ENCODE results near the gene ZNF143.

The ZNF143 gene

GRCh38 chr11:9568161-9568853 lies 107.5 kb downstream of the ZNF143 start:
- TF ChIP-seq, protein P1, sequence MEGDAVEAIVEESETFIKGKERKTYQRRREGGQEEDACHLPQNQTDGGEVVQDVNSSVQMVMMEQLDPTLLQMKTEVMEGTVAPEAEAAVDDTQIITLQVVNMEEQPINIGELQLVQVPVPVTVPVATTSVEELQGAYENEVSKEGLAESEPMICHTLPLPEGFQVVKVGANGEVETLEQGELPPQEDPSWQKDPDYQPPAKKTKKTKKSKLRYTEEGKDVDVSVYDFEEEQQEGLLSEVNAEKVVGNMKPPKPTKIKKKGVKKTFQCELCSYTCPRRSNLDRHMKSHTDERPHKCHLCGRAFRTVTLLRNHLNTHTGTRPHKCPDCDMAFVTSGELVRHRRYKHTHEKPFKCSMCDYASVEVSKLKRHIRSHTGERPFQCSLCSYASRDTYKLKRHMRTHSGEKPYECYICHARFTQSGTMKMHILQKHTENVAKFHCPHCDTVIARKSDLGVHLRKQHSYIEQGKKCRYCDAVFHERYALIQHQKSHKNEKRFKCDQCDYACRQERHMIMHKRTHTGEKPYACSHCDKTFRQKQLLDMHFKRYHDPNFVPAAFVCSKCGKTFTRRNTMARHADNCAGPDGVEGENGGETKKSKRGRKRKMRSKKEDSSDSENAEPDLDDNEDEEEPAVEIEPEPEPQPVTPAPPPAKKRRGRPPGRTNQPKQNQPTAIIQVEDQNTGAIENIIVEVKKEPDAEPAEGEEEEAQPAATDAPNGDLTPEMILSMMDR (IDR thresholded peaks at IDR 0.05; ENCODE audit: low read depth, low read length): no peak
- no peak for DNase-seq
- Histone ChIP-seq H3K9me3 (ENCODE audit: severe bottlenecking) (no peaks in the 10 kb centered on the region), H3K36me3 (no peaks in the 10 kb centered on the region), H3K4me3 (ENCODE audit: low read depth, low read length) (no peak overlapping the region), H3K27me3 (ENCODE audit: insufficient read depth, low read depth, severe bottlenecking) (no peaks in the 10 kb centered on the region), H3K27ac (no peak overlapping the region)

- H3K27ac ChIP-seq: no peak overlapping the region
- no peaks in the 10 kb centered on the region for H3K27me3 ChIP-seq (ENCODE audit: insufficient read depth, low read depth, severe bottlenecking)
- TF ChIP-seq, protein P1 (IDR thresholded peaks at IDR 0.05; ENCODE audit: low read depth, low read length): no peak
- H3K4me3 ChIP-seq (ENCODE audit: low read depth, low read length): no peak overlapping the region
- H3K36me3 ChIP-seq: no peaks in the 10 kb centered on the region
- DNase-seq: no peak
- H3K9me3 ChIP-seq (ENCODE audit: severe bottlenecking): no peaks in the 10 kb centered on the region
Measured at GRCh38 chr11:9568854-9569587, 108.2 kb downstream of the ZNF143 start.

GRCh38 chr11:9569588-9570164 lies 108.9 kb downstream of the ZNF143 start:
- Histone ChIP-seq H3K9me3 (ENCODE audit: severe bottlenecking) (no peaks in the 10 kb centered on the region), H3K27me3 (ENCODE audit: insufficient read depth, low read depth, severe bottlenecking) (no peaks in the 10 kb centered on the region), H3K4me3 (ENCODE audit: low read depth, low read length) (no peak overlapping the region), H3K27ac (no peak overlapping the region), H3K36me3 (peaks cover 3% of the 10 kb centered on the region)
- no peak for DNase-seq
- TF ChIP-seq, protein P1 (IDR thresholded peaks at IDR 0.05; ENCODE audit: low read depth, low read length): no peak

DNA sequence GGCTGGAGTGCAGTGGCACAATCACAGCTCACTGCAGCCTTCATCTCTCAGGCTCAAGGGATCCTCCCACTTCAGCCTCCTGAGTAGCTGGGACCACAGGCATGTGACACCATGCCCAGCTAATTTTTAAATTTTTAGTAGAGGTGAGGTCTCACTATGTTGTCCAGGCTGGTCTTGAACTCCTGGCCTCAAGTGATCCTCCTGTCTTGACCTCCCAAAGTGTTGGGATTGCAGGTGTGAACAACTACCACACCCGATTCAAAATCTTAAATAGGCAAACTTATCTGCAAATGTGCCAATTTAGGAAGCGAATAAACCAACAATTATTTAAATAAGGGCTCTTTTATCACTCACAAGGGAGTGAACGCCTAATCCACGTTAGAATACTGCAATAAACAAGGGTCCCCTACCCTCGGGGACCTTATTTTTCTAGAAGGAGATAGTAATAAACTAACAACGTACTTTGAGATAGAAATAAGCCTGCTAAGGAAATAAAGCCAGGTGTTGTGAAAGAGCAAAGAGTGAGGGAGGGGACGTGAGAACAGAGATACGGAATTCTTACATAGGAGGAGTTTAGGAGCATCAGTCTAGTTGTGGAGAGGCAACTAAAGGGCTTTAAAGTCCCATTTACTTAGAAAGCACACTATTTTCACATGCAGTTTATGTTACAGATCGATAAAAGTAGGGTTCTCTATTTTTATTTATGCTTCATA lies 109.7 kb downstream of the ZNF143 start:
- no peak for DNase-seq

DNA sequence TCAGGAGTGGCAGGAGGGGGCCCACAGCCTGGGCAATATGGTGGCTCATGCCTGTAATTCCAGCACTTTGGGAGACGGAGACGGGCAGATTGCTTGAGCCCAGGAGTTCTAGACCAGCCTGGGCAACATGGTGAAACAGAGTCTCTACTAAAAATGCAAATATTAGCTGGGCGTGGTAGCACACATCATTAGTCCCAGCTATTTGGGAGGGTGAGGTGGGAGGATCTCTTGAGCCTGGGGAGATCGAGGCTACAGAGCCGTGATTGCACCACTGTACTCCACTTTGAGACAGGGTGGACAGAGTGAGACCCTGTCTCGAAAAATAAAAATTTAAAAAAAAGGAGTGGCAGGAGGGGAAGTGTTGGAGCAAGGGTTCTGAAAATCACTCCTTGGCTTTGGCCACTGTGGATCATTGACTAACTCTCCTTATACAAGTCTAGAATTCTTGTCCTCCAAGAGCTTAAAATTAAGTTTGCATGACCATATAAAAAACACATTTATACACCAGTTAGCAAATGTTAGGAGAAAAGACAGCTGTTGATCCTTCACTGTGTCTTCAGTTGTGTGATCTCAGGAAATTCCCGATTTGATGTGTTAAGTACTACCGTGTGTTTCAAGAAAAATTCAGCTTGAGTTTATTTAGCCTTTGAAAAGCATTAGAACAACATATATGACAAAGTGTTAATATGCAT lies 110.4 kb downstream of the ZNF143 start:
- H3K27ac ChIP-seq: no peak overlapping the region; the same call in 1 of the 2 replicates
- no peaks in the 10 kb centered on the region for H3K9me3 ChIP-seq (ENCODE audit: severe bottlenecking)
- no peak overlapping the region for H3K4me3 ChIP-seq (ENCODE audit: low read depth, low read length)

More for the DNA sequence above, 109.7 kb downstream of the ZNF143 start:
- Histone ChIP-seq H3K9me3 (ENCODE audit: severe bottlenecking) (no peaks in the 10 kb centered on the region), H3K36me3 (peaks cover 9% of the 10 kb centered on the region), H3K27me3 (ENCODE audit: insufficient read depth, low read depth, severe bottlenecking) (no peaks in the 10 kb centered on the region), H3K4me3 (ENCODE audit: low read depth, low read length) (no peak overlapping the region), H3K27ac (no peak overlapping the region)
- TF ChIP-seq, protein P1 (IDR thresholded peaks at IDR 0.05; ENCODE audit: low read depth, low read length): no peak

More for the DNA sequence above, 110.4 kb downstream of the ZNF143 start:
- no peak for DNase-seq
- H3K27me3 ChIP-seq (ENCODE audit: insufficient read depth, low read depth, severe bottlenecking): no peaks in the 10 kb centered on the region
- peaks cover 17% of the 10 kb centered on the region for H3K36me3 ChIP-seq
- TF ChIP-seq, protein P1 (IDR thresholded peaks at IDR 0.05; ENCODE audit: low read depth, low read length): no peak
